Common myeloid progenitor, CD34-positive (primary cell): Measurements from ENCODE around the gene HYAL2.

Experiments used
- CTCF ChIA-PET: fragments of 350-600 bp; sonication (Branson Sonifier 250); formaldehyde crosslinking; loops from one replicate; lab custom pipeline; 2021; ENCODE audit warnings: antibody characterized with exemption; lab: Charles Lee
- POLR2A ChIA-PET: fragments of 350-600 bp; sonication (Branson Sonifier 250); formaldehyde crosslinking; loops from one replicate; lab custom pipeline; 2021; ENCODE audit warnings: antibody characterized with exemption; lab: Charles Lee
- DNase-seq, 3 donors: peaks; one replicate each; pipeline versions ENCODE4 v3.0.0 to v3.0.0-alpha.2; 2013
- H3K27ac ChIP-seq, 2 experiments: 1 replicate in 1 of 2; 2 replicates in 1 of 2; pipeline ENCODE4 v1.7.0; 2013; ENCODE audit warnings: inconsistent platforms in 2 of 2, low read length in 2 of 2, mild to moderate bottlenecking in 2 of 2, low read depth in 1 of 2, moderate library complexity in 1 of 2; ENCODE audit not compliant: severe bottlenecking in 2 of 2, insufficient read depth in 1 of 2, poor library complexity in 1 of 2
- H3K27me3 ChIP-seq, 5 experiments: replicated peaks in 2 of 5; 1 replicate in 3 of 5; 2 replicates in 2 of 5; pipeline versions ENCODE4 v1.6.1 to v1.7.0; 2013; ENCODE audit warnings: low read length in 4 of 5, mild to moderate bottlenecking in 2 of 5, moderate library complexity in 2 of 5, inconsistent platforms in 1 of 5; ENCODE audit not compliant: insufficient read depth in 5 of 5, control insufficient read depth in 4 of 5
- H3K36me3 ChIP-seq, 4 experiments: 1 replicate in 2 of 4; 2 replicates in 2 of 4; pipeline versions ENCODE4 v1.6.1 to v1.7.0; 2013; ENCODE audit warnings: low read length in 3 of 4, control low read depth in 1 of 4, mild to moderate bottlenecking in 1 of 4; ENCODE audit not compliant: control insufficient read depth in 4 of 4, insufficient read depth in 4 of 4
- H3K4me1 ChIP-seq, 4 experiments: 1 replicate in 3 of 4; 2 replicates in 1 of 4; pipeline versions ENCODE4 v1.6.1 to v1.7.1; 2013; ENCODE audit warnings: low read length in 3 of 4, mild to moderate bottlenecking in 3 of 4, control low read depth in 1 of 4, inconsistent platforms in 1 of 4, moderate library complexity in 1 of 4; ENCODE audit not compliant: control insufficient read depth in 4 of 4, insufficient read depth in 4 of 4; ENCODE audit errors: control extremely low read depth in 1 of 4
- H3K4me3 ChIP-seq, 7 experiments: 1 replicate in 4 of 7; 2 replicates in 3 of 7; pipeline versions ENCODE4 v1.5.1 to v1.7.0; 2013; ENCODE audit warnings: mild to moderate bottlenecking in 7 of 7, low read length in 6 of 7, moderate library complexity in 6 of 7, inconsistent platforms in 2 of 7, low read depth in 2 of 7, control low read depth in 1 of 7; ENCODE audit not compliant: insufficient read depth in 4 of 7, control insufficient read depth in 1 of 7; ENCODE audit errors: extremely low read depth in 1 of 7
- H3K9me3 ChIP-seq, 5 experiments: 1 replicate in 4 of 5; 2 replicates in 1 of 5; pipeline versions ENCODE4 v1.6.1 to v1.7.1; 2013; ENCODE audit warnings: low read length in 4 of 5, mild to moderate bottlenecking in 2 of 5, inconsistent platforms in 1 of 5, low read depth in 1 of 5, moderate library complexity in 1 of 5; ENCODE audit not compliant: control insufficient read depth in 4 of 5, insufficient read depth in 2 of 5; ENCODE audit errors: control extremely low read depth in 1 of 5
- WGBS: methylation state at CpG from one replicate; pipeline ENCODE4 v1.1.5; 2013; ENCODE audit not compliant: insufficient coverage; 5-methylcytosine and 5-hydroxymethylcytosine counted together

Gene HYAL2

GRCh38 chr3:50303013-50303815, 19.3 kb downstream of the HYAL2 start, which contains the start of gene HYAL1:
Gene HYAL1 (minus strand): TSS chr3:50303574. CDS start chr3:50302956, 618 bp downstream.
- Histone ChIP-seq H3K9me3 (peaks cover 0 to 4% (median 2%) of the 10 kb centered on the region in 5 experiments), H3K36me3 (no peaks in the 10 kb centered on the region), H3K4me3 (no peak within 1 kb of the TSS), H3K27ac (peak within 1 kb of the TSS in 1 of 2 experiments; percentile 58), H3K27me3 (no peaks in the 10 kb centered on the region), H3K4me1 (peaks cover 5 to 21% (median 20%) of the 10 kb centered on the region in 4 experiments)
- peak in 1 of 3 donors; percentile 38 for DNase-seq
- 78% methylated on average over 8 of the region's 14 CpGs for WGBS
- ChIA-PET POLR2A (interaction anchor here (1.7 kb wide), 1 partner anchor 25 kb away, joined by 5 read pairs; the partner anchor contains the start of gene TUSC2), CTCF (interaction anchor here (1.5 to 9.6 kb wide), 3 partner anchors 11 to 25 kb away, joined by 4 to 105 read pairs (median 8); partner anchors contain the start of genes HYAL2, IFRD2 and TUSC2)

- POLR2A ChIA-PET, result interaction anchor here (1.7 kb wide), 1 partner anchor 26 kb away, joined by 5 read pairs; the partner anchor contains the start of gene TUSC2
- CTCF ChIA-PET, result interaction anchor here (1.5 to 9.6 kb wide), 3 partner anchors 10 to 26 kb away, joined by 4 to 105 read pairs (median 8); partner anchors contain the start of genes HYAL2, IFRD2 and TUSC2
- H3K36me3 ChIP-seq, result peaks cover 0 to 4% (median 1%) of the 10 kb centered on the region in 4 experiments
- peaks cover 0 to 2% (median 0%) of the 10 kb centered on the region in 5 experiments for H3K9me3 ChIP-seq
- no peak for DNase-seq
- no peaks in the 10 kb centered on the region for H3K27me3 ChIP-seq
- H3K4me3 ChIP-seq, result no peak overlapping the region
- H3K4me1 ChIP-seq, result peaks cover 7 to 29% (median 29%) of the 10 kb centered on the region in 4 experiments
- no peak overlapping the region for H3K27ac ChIP-seq
- WGBS, result 95% methylated on average over 31 of the region's 32 CpGs
Measured at GRCh38 chr3:50302095-50303012, 20.2 kb downstream of the HYAL2 start.

GRCh38 chr3:50300681-50301254, 21.8 kb downstream of the HYAL2 start:
- Histone ChIP-seq H3K4me1 (peaks cover 7 to 34% (median 31%) of the 10 kb centered on the region in 4 experiments), H3K27me3 (no peaks in the 10 kb centered on the region), H3K9me3 (no peaks in the 10 kb centered on the region), H3K4me3 (peak overlapping the region in 1 of 7 experiments; percentile 69), H3K27ac (peak overlapping the region in 1 of 2 experiments; percentile 86), H3K36me3 (peaks cover 0 to 18% (median 9%) of the 10 kb centered on the region in 4 experiments)
- no peak for DNase-seq
- CTCF ChIA-PET, result interaction anchor here (0.6 to 5.3 kb wide), 3 partner anchors 14 to 23 kb away, joined by 4 to 46 read pairs (median 5); partner anchors contain the start of gene HYAL2
- POLR2A ChIA-PET, result no interaction called here
- WGBS, result 83% methylated on average over 2 of the region's 6 CpGs

DNA sequence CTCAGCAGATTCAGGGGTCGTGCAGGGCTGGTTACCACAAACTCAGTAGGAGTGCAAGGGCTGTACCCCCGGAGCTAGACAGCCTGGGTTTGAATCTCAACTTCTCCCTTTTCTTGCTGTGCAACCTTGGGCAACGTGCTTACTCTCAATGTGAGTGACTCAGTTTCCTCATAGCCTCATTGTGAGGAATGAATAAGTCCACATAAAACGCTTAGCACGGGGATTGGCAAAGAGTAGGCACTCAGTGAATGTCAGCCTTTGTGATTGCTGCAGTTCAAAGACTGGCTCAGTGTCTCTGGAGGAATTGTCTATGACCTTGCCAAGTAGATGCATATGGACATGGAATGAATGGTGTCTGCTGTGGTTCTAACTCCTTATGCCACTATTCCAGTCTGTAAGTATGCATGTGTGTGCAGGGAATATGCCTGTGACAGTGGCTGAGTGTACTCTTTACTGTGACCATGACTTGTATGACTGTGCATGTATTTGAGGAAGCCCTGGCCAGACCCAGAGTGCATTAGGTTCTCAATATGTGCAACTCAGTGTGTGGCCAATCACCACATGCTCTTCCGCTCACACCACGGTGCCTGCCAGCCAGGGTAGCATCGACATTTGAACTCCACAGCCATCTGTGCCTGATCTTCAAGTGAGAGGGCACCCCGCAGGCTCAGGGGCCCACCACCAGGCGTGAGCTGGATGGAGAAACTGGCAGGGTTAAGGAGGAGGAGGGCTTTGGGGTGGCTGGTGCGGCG, 22.4 kb downstream of the HYAL2 start:
- Histone ChIP-seq H3K9me3 (no peaks in the 10 kb centered on the region), H3K36me3 (peaks cover 0 to 18% (median 9%) of the 10 kb centered on the region in 4 experiments), H3K27ac (peak overlapping the region; percentile 66 to 86), H3K27me3 (no peaks in the 10 kb centered on the region), H3K4me1 (peaks cover 7 to 34% (median 31%) of the 10 kb centered on the region in 4 experiments), H3K4me3 (peak overlapping the region; percentile 31 to 74 (median 69))
- ChIA-PET POLR2A (interaction anchor here (0.7 to 1.0 kb wide), 2 partner anchors 15 to 28 kb away, joined by 3 to 4 read pairs; partner anchors contain the start of gene TUSC2), CTCF (interaction anchor here (0.6 to 5.5 kb wide), 11 partner anchors 12 to 462 kb away, joined by 3 to 46 read pairs (median 4); partner anchors contain the start of genes HYAL2, LSMEM2, SEMA3B and TUSC2)
- DNase-seq, result peak; percentile 49 to 85 (median 83)
- WGBS, result 45% methylated on average over 10 of the region's 12 CpGs

GRCh38 chr3:50299638-50299928, 23.0 kb downstream of the HYAL2 start:
- Histone ChIP-seq H3K4me1 (peaks cover 7 to 34% (median 31%) of the 10 kb centered on the region in 4 experiments), H3K9me3 (no peaks in the 10 kb centered on the region), H3K27me3 (no peaks in the 10 kb centered on the region), H3K36me3 (peaks cover 0 to 19% (median 9%) of the 10 kb centered on the region in 4 experiments), H3K4me3 (peak overlapping the region; percentile 31 to 74 (median 69)), H3K27ac (peak overlapping the region; percentile 66 to 86)
- no peak for DNase-seq
- ChIA-PET CTCF (interaction anchor here (0.7 to 5.5 kb wide), 11 partner anchors 10 to 462 kb away, joined by 3 to 46 read pairs (median 3); partner anchors contain the start of genes HYAL2, LSMEM2, SEMA3B and TUSC2), POLR2A (interaction anchor here (0.6 to 1.0 kb wide), 3 partner anchors 16 to 33 kb away, joined by 3 to 4 read pairs (median 4); partner anchors contain the start of gene TUSC2)
- 1% methylated on average over 12 of the region's 12 CpGs for WGBS
